Pancreas (tissue), 10 donors: ENCODE data around the gene HIPK2. TPM values are rescaled to one million over a fixed set of nuclear protein-coding genes. Genes with fewer than 3 reads are reported as not detected.
A peak's percentile ranks its signal among the peaks of the same experiment; 100 is the strongest.

ENCODE experiments used
- ATAC-seq, 4 donors: fragments of 200-7000 bp; cut with Tn5 transposase; one replicate each; pipeline versions ENCODE4 v1.8.0 to v1.9.1; 2020; ENCODE audit warnings: mild to moderate bottlenecking in 4 of 4, moderate library complexity in 4 of 4
- DNase-seq, 6 donors: peaks; one replicate each; pipeline ENCODE4 v3.0.0-alpha.2; 2020
- FAIRE-seq: peaks from 2 replicates; lab custom pipeline; 2012; peaks lifted over from hg19 to GRCh38; lab: Jason Lieb, UNC
- H3K27ac ChIP-seq, 4 donors: fragments of 200-600 bp; sonication (generic); 1 replicate in 3 of 4; 2 replicates in 1 of 4; pipeline versions ENCODE4 v1.5.0 to v1.8.0; 2020
- H3K27me3 ChIP-seq, 4 donors: fragments of 200-600 bp; one replicate each; pipeline ENCODE4 v1.8.0; 2021
- H3K36me3 ChIP-seq, 3 donors: fragments of 200-600 bp; sonication (generic) in 1 of 3; one replicate each; pipeline versions ENCODE4 v1.5.0 to v1.8.0; 2020 to 2021
- H3K4me1 ChIP-seq, 3 donors: fragments of 200-600 bp; one replicate each; pipeline ENCODE4 v1.8.0; 2021
- H3K4me3 ChIP-seq, 4 donors: fragments of 200-600 bp; sonication (generic) in 2 of 4; one replicate each; pipeline versions ENCODE4 v1.5.0 to v1.8.0; 2020 to 2021
- H3K9me3 ChIP-seq, 4 donors: fragments of 200-600 bp; one replicate each; pipeline ENCODE4 v1.8.0; 2021
- WGBS, 2 donors: extraction: QIAGEN DNeasy Blood & Tissue Kit; methylation state at CpG; one replicate each; pipeline ENCODE4 v1.1.7; 2013; 5-methylcytosine and 5-hydroxymethylcytosine counted together
- intact Hi-C, 3 donors: fragments of 100-400 bp; cut with DNase I; formaldehyde crosslinking; loops; one replicate each; pipeline versions ENCODE4 v1.11.1 to v1.14.2; 2022
- polyA plus RNA-seq, 2 donors: library from polyadenylated mRNA; stranded (reverse); fragments of 200-250 nt; gene quantifications; one replicate each; pipeline ENCODE4 v1.2.3, GENCODE V29; 2013
- total RNA-seq, 6 donors: library from RNA; stranded (reverse); fragmentation: NEBNext Ultra II Directional in 4 of 6; extraction: Animal tissue kit (Norgen Biotek cat#: 25700) in 4 of 6; gene quantifications; one replicate each; pipeline versions ENCODE4 v1.2.1 to v1.2.4, GENCODE V29; 2021 to 2023
- TF ChIP-seq, protein P1 (sequence below), 4 donors: fragments of 200-600 bp; sonication (generic) in 3 of 4; IDR thresholded peaks; one replicate each; pipeline versions ENCODE4 v1.5.0 to v1.8.0; 2021; ENCODE audit warnings: antibody characterized with exemption in 4 of 4
- donor health status: healthy with polysubstance abuse.
- donor health status: DM: no; HTN: no; CAD: no; lungs with moderate emphysema.
- donor health status: DM: no; HTN: no; CAD: no.
- donor health status: control.
- donor health status: control.
- donor health status: Bipolar disorder and iron deficiency.
- donor health status: DM: yes; HTN: yes; CAD: no.
- donor health status: DM: no; HTN: no; CAD: no.
- donor health status: DM: no; HTN: no; CAD: no.
- donor health status: DM: yes; HTN: yes; CAD: no.

The HIPK2 gene
- total and polyA plus RNA-seq, 8 donors, result 6.7 to 49.0 (median 24.7) TPM

DNA sequence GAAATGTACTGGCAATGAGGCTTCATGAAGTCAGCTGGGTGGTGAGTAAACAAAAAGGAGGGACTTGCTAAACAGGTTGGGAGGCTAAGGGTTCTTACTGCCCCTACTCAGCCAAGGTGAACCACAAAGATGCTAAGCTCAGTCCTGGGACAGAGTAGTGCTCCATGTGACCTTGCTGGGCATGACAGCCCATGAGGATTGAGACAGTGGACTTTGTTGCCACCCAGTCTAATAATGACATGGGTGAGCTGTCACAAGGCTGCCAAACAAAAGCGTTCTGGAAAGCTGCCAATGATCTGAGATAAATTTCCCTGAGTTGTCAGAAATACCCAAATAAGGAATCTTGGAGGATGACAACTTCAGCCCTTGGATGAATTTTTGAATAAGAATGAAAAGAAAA is 179.2 kb downstream of the HIPK2 start:
- Histone ChIP-seq H3K27me3 (no peaks in the 10 kb centered on the region), H3K9me3 (no peaks in the 10 kb centered on the region), H3K4me3 (no peak overlapping the region), H3K4me1 (peaks cover 6 to 8% (median 7%) of the 10 kb centered on the region in 3 donors), H3K27ac (no peak overlapping the region), H3K36me3 (peaks cover 0 to 64% (median 13%) of the 10 kb centered on the region in 3 donors)
- TF ChIP-seq, protein P1, sequence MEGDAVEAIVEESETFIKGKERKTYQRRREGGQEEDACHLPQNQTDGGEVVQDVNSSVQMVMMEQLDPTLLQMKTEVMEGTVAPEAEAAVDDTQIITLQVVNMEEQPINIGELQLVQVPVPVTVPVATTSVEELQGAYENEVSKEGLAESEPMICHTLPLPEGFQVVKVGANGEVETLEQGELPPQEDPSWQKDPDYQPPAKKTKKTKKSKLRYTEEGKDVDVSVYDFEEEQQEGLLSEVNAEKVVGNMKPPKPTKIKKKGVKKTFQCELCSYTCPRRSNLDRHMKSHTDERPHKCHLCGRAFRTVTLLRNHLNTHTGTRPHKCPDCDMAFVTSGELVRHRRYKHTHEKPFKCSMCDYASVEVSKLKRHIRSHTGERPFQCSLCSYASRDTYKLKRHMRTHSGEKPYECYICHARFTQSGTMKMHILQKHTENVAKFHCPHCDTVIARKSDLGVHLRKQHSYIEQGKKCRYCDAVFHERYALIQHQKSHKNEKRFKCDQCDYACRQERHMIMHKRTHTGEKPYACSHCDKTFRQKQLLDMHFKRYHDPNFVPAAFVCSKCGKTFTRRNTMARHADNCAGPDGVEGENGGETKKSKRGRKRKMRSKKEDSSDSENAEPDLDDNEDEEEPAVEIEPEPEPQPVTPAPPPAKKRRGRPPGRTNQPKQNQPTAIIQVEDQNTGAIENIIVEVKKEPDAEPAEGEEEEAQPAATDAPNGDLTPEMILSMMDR (IDR thresholded peaks at IDR 0.05), result no peak
- DNase-seq (peak in 2 of 6 donors; percentile 16 to 34), ATAC-seq (peak; percentile 61 to 81 (median 69)), FAIRE-seq (no peak)
- WGBS, 2 donors, result 14 to 19% methylated on average over 1 of the region's 1 CpG
- intact Hi-C loops, result no loop called here

DNA sequence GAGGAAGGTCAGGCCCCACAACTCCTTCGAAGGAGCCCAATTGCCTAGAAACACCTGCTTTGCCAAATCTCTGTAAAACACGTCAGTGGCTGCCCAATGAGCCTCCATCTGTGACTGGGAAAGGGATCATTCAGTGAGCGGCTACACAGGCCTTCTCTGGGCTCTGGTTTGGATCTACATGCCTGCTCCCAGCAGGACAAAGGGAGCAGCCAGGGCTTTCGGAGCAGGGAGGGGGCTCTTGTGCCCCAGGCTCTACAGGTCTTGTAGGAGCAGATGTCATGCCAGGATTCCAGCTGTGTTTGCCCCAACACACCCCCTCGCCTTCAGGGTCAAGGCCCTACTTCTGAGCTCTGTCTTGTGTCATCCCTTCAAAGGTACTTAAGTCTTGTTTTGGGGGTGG is 180.8 kb downstream of the HIPK2 start:
- no peaks in the 10 kb centered on the region for H3K9me3 ChIP-seq
- no peak for DNase-seq
- no peaks in the 10 kb centered on the region for H3K27me3 ChIP-seq
- peaks cover 6 to 8% (median 7%) of the 10 kb centered on the region in 3 donors for H3K4me1 ChIP-seq
- peaks cover 0 to 62% (median 10%) of the 10 kb centered on the region in 3 donors for H3K36me3 ChIP-seq
- TF ChIP-seq, protein P1 (IDR thresholded peaks at IDR 0.05), result no peak
- no peak for FAIRE-seq
- intact Hi-C loops, result no loop called here
- no peak for ATAC-seq
- H3K27ac ChIP-seq, result no peak overlapping the region
- no peak overlapping the region for H3K4me3 ChIP-seq
- WGBS, 2 donors, result 91 to 95% methylated on average over 5 of the region's 5 CpGs

DNA sequence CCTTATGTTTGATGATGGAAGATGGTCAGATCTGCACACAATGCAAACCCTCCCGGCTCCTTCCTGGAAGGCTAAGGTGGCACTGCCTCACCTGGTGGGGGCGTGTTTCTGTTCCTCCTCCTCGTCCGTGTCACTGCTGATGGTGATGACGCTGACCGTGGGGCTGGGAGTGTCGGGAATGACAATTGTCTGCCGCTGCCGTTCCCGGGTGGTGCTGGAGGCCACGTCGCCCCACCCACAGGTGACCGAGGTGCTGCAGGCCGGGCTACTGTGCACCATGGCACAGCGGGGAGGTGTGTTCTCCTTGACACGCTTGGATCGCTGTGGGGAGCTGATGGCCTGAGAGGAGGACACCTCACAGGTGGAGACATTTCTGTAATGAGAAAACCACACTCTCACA is 181.2 kb downstream of the HIPK2 start:
- Histone ChIP-seq H3K36me3 (peaks cover 0 to 62% (median 10%) of the 10 kb centered on the region in 3 donors), H3K4me3 (no peak overlapping the region), H3K27ac (no peak overlapping the region), H3K4me1 (peaks cover 6 to 8% (median 7%) of the 10 kb centered on the region in 3 donors), H3K27me3 (no peaks in the 10 kb centered on the region), H3K9me3 (no peaks in the 10 kb centered on the region)
- FAIRE-seq (no peak), DNase-seq (peak in 1 of 6 donors; percentile 64), ATAC-seq (no peak)
- WGBS, 2 donors, result 93 to 96% methylated on average over 17 of the region's 17 CpGs
- intact Hi-C loops, result no loop called here
- TF ChIP-seq, protein P1 (IDR thresholded peaks at IDR 0.05), result no peak

DNA sequence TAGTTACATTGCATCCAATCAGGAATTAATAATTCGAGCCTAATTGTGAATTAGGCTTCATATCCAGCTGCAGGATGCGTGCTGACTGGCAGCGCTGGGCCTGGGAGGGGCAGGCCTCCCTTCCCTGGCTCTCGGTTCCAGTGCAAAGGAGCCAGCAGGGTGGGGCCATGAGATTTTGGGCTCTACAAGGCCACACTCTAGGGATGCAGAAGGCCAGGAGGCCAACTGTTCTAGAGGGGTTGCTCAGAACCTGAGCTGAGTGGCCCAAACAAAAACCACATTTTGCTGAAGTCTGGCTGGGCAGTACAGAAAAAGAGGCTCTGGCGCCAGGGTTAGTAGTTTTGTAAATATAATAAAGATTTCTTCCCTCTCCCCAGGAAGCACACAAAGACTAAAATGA is 182.0 kb downstream of the HIPK2 start:
- TF ChIP-seq, protein P1 (IDR thresholded peaks at IDR 0.05), result no peak
- FAIRE-seq (no peak), ATAC-seq (no peak), DNase-seq (no peak)
- Histone ChIP-seq H3K36me3 (peaks cover 0 to 65% (median 10%) of the 10 kb centered on the region in 3 donors), H3K9me3 (no peaks in the 10 kb centered on the region), H3K27ac (no peak overlapping the region), H3K4me3 (no peak overlapping the region), H3K4me1 (peaks cover 6 to 8% (median 7%) of the 10 kb centered on the region in 3 donors), H3K27me3 (no peaks in the 10 kb centered on the region)
- 87 to 90% methylated on average over 5 of the region's 5 CpGs for WGBS, 2 donors
- intact Hi-C loops, result no loop called here

DNA sequence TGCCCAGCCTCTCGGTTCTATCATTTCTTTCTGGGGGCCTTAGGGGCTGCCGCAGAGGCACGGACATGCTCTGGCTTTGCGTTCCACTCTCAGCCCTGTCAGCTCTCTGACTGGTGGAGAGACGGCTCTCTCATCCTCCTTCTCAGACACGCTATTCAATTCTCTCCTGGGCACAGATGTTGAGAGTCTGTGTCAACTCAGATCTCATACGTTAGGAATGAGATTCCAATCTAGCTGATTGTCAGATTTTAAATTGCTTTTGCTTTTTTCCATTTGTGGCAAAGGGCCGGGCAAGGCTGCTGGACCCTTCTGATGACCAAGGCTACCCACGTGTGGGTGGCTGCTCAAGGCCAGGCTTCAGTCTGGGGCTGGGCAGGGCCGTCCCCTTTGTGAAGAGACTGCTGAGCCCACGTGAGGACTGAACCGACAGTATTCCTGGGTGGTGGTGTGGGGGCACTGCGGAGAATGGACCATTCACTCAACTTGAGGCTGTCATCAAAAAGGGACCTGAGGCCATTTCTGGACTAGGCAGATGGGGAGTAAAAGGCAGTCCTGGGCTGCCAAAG is 182.8 kb downstream of the HIPK2 start:
- intact Hi-C loops, result no loop called here
- Histone ChIP-seq H3K27ac (no peak overlapping the region), H3K4me1 (peaks cover 6 to 8% (median 7%) of the 10 kb centered on the region in 3 donors), H3K36me3 (peaks cover 0 to 67% (median 10%) of the 10 kb centered on the region in 3 donors), H3K4me3 (no peak overlapping the region), H3K27me3 (no peaks in the 10 kb centered on the region), H3K9me3 (no peaks in the 10 kb centered on the region)
- WGBS, 2 donors, result 89 to 91% methylated on average over 13 of the region's 13 CpGs
- no peak for FAIRE-seq
- DNase-seq, result no peak
- TF ChIP-seq, protein P1 (IDR thresholded peaks at IDR 0.05), result no peak
- no peak for ATAC-seq
